Trophoblast cell (in vitro differentiated cells and primary cell): ENCODE measurements around the gene NR1I2.

Experiments used
- DNase-seq, 2 donors: peaks; one replicate each; pipeline ENCODE4 v3.0.0-alpha.2; 2016
- H2AFZ ChIP-seq: 2 replicates; pipeline ENCODE4 v1.6.1; 2013; ENCODE audit warnings: low read length, moderate library complexity, mild to moderate bottlenecking; ENCODE audit not compliant: insufficient read depth, poor library complexity
- H2AK5ac ChIP-seq: 2 replicates; pipeline ENCODE4 v1.6.1; 2013; ENCODE audit warnings: mild to moderate bottlenecking, low read length
- H2BK120ac ChIP-seq: 2 replicates; pipeline ENCODE4 v1.6.1; 2013; ENCODE audit warnings: low read length, mild to moderate bottlenecking, moderate library complexity; ENCODE audit not compliant: insufficient read depth, poor library complexity
- H2BK12ac ChIP-seq: 2 replicates; pipeline ENCODE4 v1.6.1; 2013; ENCODE audit warnings: mild to moderate bottlenecking, low read length, moderate library complexity
- H2BK5ac ChIP-seq: 2 replicates; pipeline ENCODE4 v1.6.1; 2013; ENCODE audit warnings: low read length, low read depth, moderate library complexity, mild to moderate bottlenecking; ENCODE audit not compliant: poor library complexity
- H3K14ac ChIP-seq: 2 replicates; pipeline ENCODE4 v1.6.1; 2013; ENCODE audit warnings: mild to moderate bottlenecking, low read length
- H3K18ac ChIP-seq: 2 replicates; pipeline ENCODE4 v1.6.1; 2013; ENCODE audit warnings: mild to moderate bottlenecking, low read length
- H3K23ac ChIP-seq: 2 replicates; pipeline ENCODE4 v1.6.1; 2013; ENCODE audit warnings: low read length
- H3K27ac ChIP-seq: 2 replicates; pipeline ENCODE4 v1.5.1; 2013; ENCODE audit warnings: low read depth, mild to moderate bottlenecking, inconsistent platforms, low read length, moderate library complexity
- H3K27me3 ChIP-seq: 2 replicates; pipeline ENCODE4 v1.6.1; 2013; ENCODE audit warnings: inconsistent platforms, mild to moderate bottlenecking, low read length, moderate library complexity; ENCODE audit not compliant: insufficient read depth
- H3K36me3 ChIP-seq, 2 experiments: 1 replicate in 1 of 2; 2 replicates in 1 of 2; pipeline ENCODE4 v1.6.1; 2013; ENCODE audit warnings: low read length in 2 of 2, mild to moderate bottlenecking in 2 of 2, moderate library complexity in 1 of 2; ENCODE audit not compliant: insufficient read depth in 2 of 2, control insufficient read depth in 1 of 2
- H3K4ac ChIP-seq: 2 replicates; pipeline ENCODE4 v1.6.1; 2013; ENCODE audit warnings: low read depth, mild to moderate bottlenecking, low read length, moderate library complexity
- H3K4me1 ChIP-seq, 2 experiments: 1 replicate in 1 of 2; 2 replicates in 1 of 2; pipeline ENCODE4 v1.6.1; 2013; ENCODE audit warnings: low read length in 2 of 2, mild to moderate bottlenecking in 2 of 2, moderate library complexity in 1 of 2; ENCODE audit not compliant: insufficient read depth in 2 of 2, control insufficient read depth in 1 of 2
- H3K4me2 ChIP-seq: 2 replicates; pipeline ENCODE4 v1.6.1; 2013; ENCODE audit warnings: inconsistent platforms, mild to moderate bottlenecking, low read length, moderate library complexity
- H3K4me3 ChIP-seq: 2 replicates; pipeline ENCODE4 v1.5.1; 2013; ENCODE audit warnings: mild to moderate bottlenecking, low read depth, low read length, inconsistent platforms
- H3K79me1 ChIP-seq: one replicate; pipeline ENCODE4 v1.6.1; 2013; ENCODE audit warnings: low read length
- H3K79me2 ChIP-seq: 2 replicates; pipeline ENCODE4 v1.6.1; 2013; ENCODE audit warnings: low read length, mild to moderate bottlenecking; ENCODE audit not compliant: control insufficient read depth, insufficient read depth, poor library complexity
- H3K9ac ChIP-seq: 2 replicates; pipeline ENCODE4 v1.6.1; 2013; ENCODE audit warnings: mild to moderate bottlenecking, low read length
- H3K9me3 ChIP-seq: 2 replicates; pipeline ENCODE4 v1.6.1; 2013; ENCODE audit warnings: low read depth, mild to moderate bottlenecking, control low read depth, inconsistent platforms, low read length; ENCODE audit not compliant: insufficient read depth
- H4K12ac ChIP-seq: 2 replicates; pipeline ENCODE4 v1.6.1; 2013; ENCODE audit warnings: low read depth, mild to moderate bottlenecking, low read length, moderate library complexity
- H4K8ac ChIP-seq: 2 replicates; pipeline ENCODE4 v1.6.1; 2013; ENCODE audit warnings: low read depth, mild to moderate bottlenecking, low read length, moderate library complexity
- H4K91ac ChIP-seq: one replicate; pipeline ENCODE4 v1.6.1; 2013; ENCODE audit warnings: low read depth, mild to moderate bottlenecking, low read length, moderate library complexity
- WGBS: extraction: QIAGEN DNeasy Blood & Tissue Kit; methylation state at CpG from one replicate; pipeline ENCODE4 v1.1.7; 2013; ENCODE audit warnings: missing lambda C conversion rate; ENCODE audit not compliant: insufficient read length, insufficient coverage; ENCODE audit errors: extremely low coverage; 5-methylcytosine and 5-hydroxymethylcytosine counted together

NR1I2 gene

DNA sequence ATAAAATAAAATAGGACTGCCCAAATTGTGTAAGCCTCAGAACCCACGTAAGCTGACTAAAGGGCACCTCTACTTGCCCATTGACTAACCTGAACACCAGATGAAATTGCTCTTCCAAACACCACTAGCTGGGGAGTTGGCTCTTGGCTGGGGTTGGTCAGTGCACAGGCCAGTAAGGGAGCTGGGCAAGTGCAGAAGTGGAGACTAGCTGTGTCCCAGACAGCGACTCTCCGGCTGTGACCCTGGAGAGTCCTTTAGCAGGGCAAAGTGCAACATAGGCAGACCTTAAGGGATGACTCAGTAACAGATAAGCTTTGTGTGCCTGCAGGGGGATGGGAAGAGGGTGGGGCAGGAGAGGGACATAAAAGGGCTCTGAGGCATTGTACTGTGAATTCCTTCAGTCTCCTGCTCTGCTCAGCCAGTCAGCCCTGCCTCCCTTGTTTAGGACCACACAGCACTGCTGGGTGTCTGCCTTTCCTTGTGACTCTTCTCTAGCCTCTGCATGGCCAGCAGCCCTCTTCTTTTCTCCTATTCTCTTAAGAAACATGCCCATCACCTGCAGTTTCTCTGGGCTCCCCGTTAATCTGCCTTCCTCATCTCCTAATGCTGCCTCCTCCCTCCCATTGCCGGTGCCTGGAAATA, 13.2 kb downstream of the NR1I2 start:
- H3K4me3 ChIP-seq = no peak overlapping the region
- no peak overlapping the region for H4K8ac ChIP-seq
- no peak overlapping the region for H4K12ac ChIP-seq
- H2AK5ac ChIP-seq = no peak overlapping the region
- H3K79me1 ChIP-seq = peaks cover 16% of the 10 kb centered on the region
- H3K4ac ChIP-seq = no peak overlapping the region
- peak overlapping the region; percentile 10 for H2BK5ac ChIP-seq
- no peak overlapping the region for H3K18ac ChIP-seq
- H3K4me1 ChIP-seq = peaks cover 14 to 24% of the 10 kb centered on the region in 2 experiments
- peak overlapping the region; percentile 59 for H3K27ac ChIP-seq
- no peak overlapping the region for H2BK12ac ChIP-seq
- H3K9ac ChIP-seq = no peak overlapping the region
- peak; percentile 74 to 80 for DNase-seq
- H3K23ac ChIP-seq = no peak overlapping the region
- H3K14ac ChIP-seq = no peak overlapping the region
- H3K27me3 ChIP-seq = no peaks in the 10 kb centered on the region
- H4K91ac ChIP-seq = no peak overlapping the region
- H3K79me2 ChIP-seq = no peaks in the 10 kb centered on the region
- WGBS = no CpG with 5 or more reads among the region's 5 CpGs
- no peak overlapping the region for H2AFZ ChIP-seq
- peaks cover 2% of the 10 kb centered on the region for H3K9me3 ChIP-seq
- H3K36me3 ChIP-seq = no peaks in the 10 kb centered on the region
- no peak overlapping the region for H2BK120ac ChIP-seq
- peak overlapping the region; percentile 50 for H3K4me2 ChIP-seq

DNA sequence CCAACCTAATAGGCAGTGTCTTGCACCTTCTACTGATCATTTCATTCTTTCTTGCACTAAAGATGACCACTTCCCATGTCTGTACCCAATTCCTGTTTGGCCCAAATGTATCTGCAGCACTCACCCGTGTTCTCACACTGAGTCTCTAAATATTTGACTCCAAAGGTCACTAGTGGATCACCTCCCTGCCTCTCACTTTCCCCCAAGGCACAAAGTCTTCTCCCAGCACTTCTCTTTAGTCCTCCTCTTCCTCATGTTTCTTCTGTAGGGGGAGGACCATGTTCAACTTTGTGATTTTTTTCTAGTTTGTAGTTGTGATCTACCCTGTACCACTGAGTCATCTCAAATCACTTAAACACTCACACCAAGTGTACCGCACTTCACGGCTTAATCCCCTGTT, 13.9 kb downstream of the NR1I2 start:
- Histone ChIP-seq H2BK5ac (peak overlapping the region; percentile 52), H3K9ac (no peak overlapping the region), H3K4me1 (peaks cover 14 to 24% of the 10 kb centered on the region in 2 experiments), H3K18ac (peak overlapping the region; percentile 77), H3K27ac (peak overlapping the region; percentile 59), H3K23ac (no peak overlapping the region), H3K4me3 (no peak overlapping the region), H3K36me3 (no peaks in the 10 kb centered on the region), H2BK12ac (peak overlapping the region; percentile 84), H3K4me2 (peak overlapping the region; percentile 50), H3K14ac (peak overlapping the region; percentile 6), H4K12ac (no peak overlapping the region), H2BK120ac (peak overlapping the region; percentile 1), H3K27me3 (no peaks in the 10 kb centered on the region), H3K79me2 (no peaks in the 10 kb centered on the region), H2AFZ (no peak overlapping the region), H3K4ac (no peak overlapping the region), H3K79me1 (peaks cover 16% of the 10 kb centered on the region), H4K8ac (no peak overlapping the region), H2AK5ac (peak overlapping the region; percentile 34), H4K91ac (peak overlapping the region; percentile 83), H3K9me3 (peaks cover 2% of the 10 kb centered on the region)
- WGBS = no CpG with 5 or more reads among the region's 3 CpGs
- DNase-seq = no peak

DNA sequence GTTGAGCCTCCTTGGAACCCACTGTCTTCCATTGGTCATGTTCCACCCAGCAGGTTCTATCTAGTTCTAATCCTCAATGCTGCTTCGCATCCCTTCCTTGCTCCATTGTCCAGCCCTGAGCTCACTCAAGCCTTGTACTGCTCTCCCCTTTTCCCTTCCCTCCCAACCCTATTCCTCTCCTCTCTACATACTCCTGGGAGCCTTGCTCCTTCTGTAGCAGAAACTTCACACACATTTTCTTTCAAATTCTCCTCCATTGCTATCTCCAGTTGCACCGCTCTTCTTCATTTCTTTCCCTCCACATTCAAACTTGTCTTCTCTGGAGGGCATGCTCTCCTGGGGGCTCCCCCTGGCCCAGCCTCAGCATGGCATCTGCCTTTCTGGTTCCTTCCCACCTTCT, 14.5 kb downstream of the NR1I2 start:
- Histone ChIP-seq H3K79me2 (no peaks in the 10 kb centered on the region), H2BK120ac (peak overlapping the region; percentile 1), H3K23ac (no peak overlapping the region), H3K27me3 (no peaks in the 10 kb centered on the region), H3K9me3 (peaks cover 2% of the 10 kb centered on the region), H2BK5ac (peak overlapping the region; percentile 14), H3K4me1 (peaks cover 14 to 24% of the 10 kb centered on the region in 2 experiments), H3K18ac (no peak overlapping the region), H3K14ac (peak overlapping the region; percentile 6), H3K4ac (no peak overlapping the region), H2BK12ac (peak overlapping the region; percentile 84), H3K79me1 (peaks cover 16% of the 10 kb centered on the region), H4K91ac (peak overlapping the region; percentile 83), H3K9ac (no peak overlapping the region), H4K12ac (no peak overlapping the region), H3K36me3 (no peaks in the 10 kb centered on the region), H3K4me3 (no peak overlapping the region), H2AK5ac (peak overlapping the region; percentile 21), H4K8ac (no peak overlapping the region), H3K27ac (peak overlapping the region; percentile 59), H3K4me2 (no peak overlapping the region), H2AFZ (no peak overlapping the region)
- DNase-seq = no peak
- no CpG with 5 or more reads among the region's 2 CpGs for WGBS

DNA sequence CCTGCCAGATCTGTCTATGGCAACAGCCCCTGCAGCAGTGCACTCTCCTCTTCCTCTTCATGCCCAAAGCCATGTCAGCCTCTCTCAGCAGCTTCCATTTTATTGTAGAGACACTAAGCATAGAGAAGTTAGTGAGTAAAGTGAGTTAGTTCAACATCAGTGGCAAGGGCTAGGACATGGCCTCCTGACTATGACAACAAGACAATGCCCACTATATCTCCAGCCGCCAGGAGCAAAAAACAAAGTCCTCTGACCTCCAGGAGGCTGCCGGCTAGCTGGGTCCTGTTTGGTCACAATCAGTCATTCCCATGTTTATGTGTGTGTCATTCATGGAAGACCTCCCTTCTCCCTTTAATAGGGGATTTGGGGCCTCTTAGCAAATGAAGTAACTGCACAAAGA, 14.9 kb downstream of the NR1I2 start:
- H3K9me3 ChIP-seq = peaks cover 2% of the 10 kb centered on the region
- H3K23ac ChIP-seq = no peak overlapping the region
- no peak overlapping the region for H3K9ac ChIP-seq
- no peak overlapping the region for H2BK120ac ChIP-seq
- H2BK12ac ChIP-seq = peak overlapping the region; percentile 20
- no peaks in the 10 kb centered on the region for H3K79me2 ChIP-seq
- peaks cover 14 to 24% of the 10 kb centered on the region in 2 experiments for H3K4me1 ChIP-seq
- peak overlapping the region; percentile 83 for H4K91ac ChIP-seq
- no peak overlapping the region for H2AK5ac ChIP-seq
- H3K27ac ChIP-seq = no peak overlapping the region
- H3K4me3 ChIP-seq = no peak overlapping the region
- no CpG with 5 or more reads among the region's 2 CpGs for WGBS
- H3K27me3 ChIP-seq = no peaks in the 10 kb centered on the region
- H4K12ac ChIP-seq = no peak overlapping the region
- no peak overlapping the region for H4K8ac ChIP-seq
- peaks cover 16% of the 10 kb centered on the region for H3K79me1 ChIP-seq
- H3K36me3 ChIP-seq = no peaks in the 10 kb centered on the region
- no peak overlapping the region for H3K14ac ChIP-seq
- H3K4me2 ChIP-seq = no peak overlapping the region
- DNase-seq = no peak
- H3K4ac ChIP-seq = no peak overlapping the region
- H3K18ac ChIP-seq = no peak overlapping the region
- no peak overlapping the region for H2BK5ac ChIP-seq
- no peak overlapping the region for H2AFZ ChIP-seq
